ENCODE measurements around the gene TAF10. TPM values are rescaled to one million over a fixed set of nuclear protein-coding genes. Genes with fewer than 3 reads are reported as not detected.
A peak's percentile ranks its signal among the peaks of the same experiment; 100 is the strongest.

TAF10 gene
- polyA plus RNA-seq, 1 of the 3 experiments (the other 2 are of a cell fraction) = 213 TPM

DNA sequence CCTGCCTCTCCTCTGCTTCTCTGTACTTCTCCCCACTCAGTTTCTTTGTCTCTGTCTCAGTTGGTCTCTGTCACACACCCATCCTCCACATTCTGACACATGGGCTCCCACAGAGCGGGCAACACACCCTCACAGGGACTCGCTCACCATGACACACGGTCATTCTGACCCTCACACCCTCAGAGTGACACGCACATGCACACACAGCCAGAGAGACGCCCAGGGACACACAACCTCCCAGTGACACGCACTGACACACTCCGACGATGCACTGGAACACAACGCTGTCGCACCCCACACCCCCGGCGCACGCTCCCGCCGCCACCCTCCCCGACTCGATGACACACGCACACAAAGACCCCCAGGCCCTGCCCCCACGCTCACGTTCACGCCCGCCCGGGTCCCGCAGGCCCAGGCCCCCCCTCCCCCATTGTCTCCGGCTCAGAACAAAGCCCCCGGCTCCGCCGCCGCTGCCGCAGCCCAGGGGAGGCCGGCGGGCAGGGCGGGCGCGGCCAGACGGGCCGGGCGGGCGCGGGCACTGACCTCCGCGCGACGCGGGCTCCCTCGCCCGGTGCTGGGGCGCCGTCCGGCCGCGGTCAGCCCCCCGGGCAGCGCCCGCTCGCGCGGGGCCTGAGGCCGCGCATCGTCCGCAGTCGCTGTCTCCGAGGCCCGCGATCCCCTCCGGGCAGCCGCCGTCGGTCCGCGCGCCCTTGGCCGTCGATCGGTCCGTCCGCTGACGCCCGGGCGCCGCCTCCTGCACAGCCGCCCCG lies 43.2 kb upstream of the TAF10 start:
- 0 out of 2 replicates have a peak overlapping the region, but pooled peaks have one; percentile 41 for H2AFZ ChIP-seq (ENCODE audit: low read depth)
- ChIA-PET POLR2A (interaction anchor here (1.0 kb wide), 1 partner anchor 8 kb away, joined by 11 read pairs; no protein-coding TSS in a partner anchor), CTCF (interaction anchor here (1.0 to 3.2 kb wide), 2 partner anchors 8 to 124 kb away, joined by 6 to 10 read pairs; no protein-coding TSS in a partner anchor)
- peak overlapping the region; percentile 58 to 62 for H3K4me3 ChIP-seq (ENCODE audit: low read depth in 2 of 2, low read length in 1 of 2)
- peaks cover 4% of the 10 kb centered on the region for H3F3A ChIP-seq (replicated peaks; ENCODE audit: insufficient read depth)
- TF ChIP-seq NRF1 (IDR thresholded peaks at IDR 0.05; ENCODE audit: low read depth, low read length) (no peak), FOSL2 (IDR thresholded peaks at IDR 0.05; ENCODE audit: borderline replicate concordance, low read depth) (no peak), ELF1 (IDR thresholded peaks at IDR 0.05) (no peak), MXI1 (IDR thresholded peaks at IDR 0.05; ENCODE audit: low read depth, low read length) (peak; percentile 85)
- TF ChIP-seq, protein P1, sequence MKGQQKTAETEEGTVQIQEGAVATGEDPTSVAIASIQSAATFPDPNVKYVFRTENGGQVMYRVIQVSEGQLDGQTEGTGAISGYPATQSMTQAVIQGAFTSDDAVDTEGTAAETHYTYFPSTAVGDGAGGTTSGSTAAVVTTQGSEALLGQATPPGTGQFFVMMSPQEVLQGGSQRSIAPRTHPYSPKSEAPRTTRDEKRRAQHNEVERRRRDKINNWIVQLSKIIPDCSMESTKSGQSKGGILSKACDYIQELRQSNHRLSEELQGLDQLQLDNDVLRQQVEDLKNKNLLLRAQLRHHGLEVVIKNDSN (IDR thresholded peaks at IDR 0.05; ENCODE audit: borderline replicate concordance, low read depth) = no peak
- TF ChIP-seq, protein P2, sequence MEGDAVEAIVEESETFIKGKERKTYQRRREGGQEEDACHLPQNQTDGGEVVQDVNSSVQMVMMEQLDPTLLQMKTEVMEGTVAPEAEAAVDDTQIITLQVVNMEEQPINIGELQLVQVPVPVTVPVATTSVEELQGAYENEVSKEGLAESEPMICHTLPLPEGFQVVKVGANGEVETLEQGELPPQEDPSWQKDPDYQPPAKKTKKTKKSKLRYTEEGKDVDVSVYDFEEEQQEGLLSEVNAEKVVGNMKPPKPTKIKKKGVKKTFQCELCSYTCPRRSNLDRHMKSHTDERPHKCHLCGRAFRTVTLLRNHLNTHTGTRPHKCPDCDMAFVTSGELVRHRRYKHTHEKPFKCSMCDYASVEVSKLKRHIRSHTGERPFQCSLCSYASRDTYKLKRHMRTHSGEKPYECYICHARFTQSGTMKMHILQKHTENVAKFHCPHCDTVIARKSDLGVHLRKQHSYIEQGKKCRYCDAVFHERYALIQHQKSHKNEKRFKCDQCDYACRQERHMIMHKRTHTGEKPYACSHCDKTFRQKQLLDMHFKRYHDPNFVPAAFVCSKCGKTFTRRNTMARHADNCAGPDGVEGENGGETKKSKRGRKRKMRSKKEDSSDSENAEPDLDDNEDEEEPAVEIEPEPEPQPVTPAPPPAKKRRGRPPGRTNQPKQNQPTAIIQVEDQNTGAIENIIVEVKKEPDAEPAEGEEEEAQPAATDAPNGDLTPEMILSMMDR (IDR thresholded peaks at IDR 0.05) = no peak
- no peaks in the 10 kb centered on the region for H3K79me2 ChIP-seq (ENCODE audit: insufficient read depth)
- peak overlapping the region; percentile 25; the same call in 1 of the 2 replicates for H3K9ac ChIP-seq
- H3K36me3 ChIP-seq (replicated peaks in 1 of 2; ENCODE audit: control insufficient read depth in 1 of 2, insufficient read depth in 2 of 2, low read length in 1 of 2) = no peaks in the 10 kb centered on the region
- peak overlapping the region; percentile 74; the same call in 1 of the 2 replicates for H3K4me2 ChIP-seq
- no peaks in the 10 kb centered on the region for H3K9me3 ChIP-seq
- WGBS (ENCODE audit: low lambda C conversion rate) = 21% methylated on average over 25 of the region's 84 CpGs
- no peaks in the 10 kb centered on the region for H4K20me1 ChIP-seq (ENCODE audit: insufficient read depth)
- peak; percentile 78 for DNase-seq
- peaks cover 0 to 25% of the 10 kb centered on the region in 2 experiments; a peak in 1 of 4 replicates for H3K4me1 ChIP-seq (ENCODE audit: control insufficient read depth in 1 of 2, insufficient read depth in 2 of 2, low read depth in 1 of 2, low read length in 1 of 2)
- peak overlapping the region in 1 of 2 experiments; percentile 71; a peak in 1 of 4 replicates for H3K27ac ChIP-seq (ENCODE audit: low read depth in 2 of 2, low read length in 1 of 2)
- H3K27me3 ChIP-seq (ENCODE audit: insufficient read depth) = no peaks in the 10 kb centered on the region
- H3K9me2 ChIP-seq = no peaks in the 10 kb centered on the region

DNA sequence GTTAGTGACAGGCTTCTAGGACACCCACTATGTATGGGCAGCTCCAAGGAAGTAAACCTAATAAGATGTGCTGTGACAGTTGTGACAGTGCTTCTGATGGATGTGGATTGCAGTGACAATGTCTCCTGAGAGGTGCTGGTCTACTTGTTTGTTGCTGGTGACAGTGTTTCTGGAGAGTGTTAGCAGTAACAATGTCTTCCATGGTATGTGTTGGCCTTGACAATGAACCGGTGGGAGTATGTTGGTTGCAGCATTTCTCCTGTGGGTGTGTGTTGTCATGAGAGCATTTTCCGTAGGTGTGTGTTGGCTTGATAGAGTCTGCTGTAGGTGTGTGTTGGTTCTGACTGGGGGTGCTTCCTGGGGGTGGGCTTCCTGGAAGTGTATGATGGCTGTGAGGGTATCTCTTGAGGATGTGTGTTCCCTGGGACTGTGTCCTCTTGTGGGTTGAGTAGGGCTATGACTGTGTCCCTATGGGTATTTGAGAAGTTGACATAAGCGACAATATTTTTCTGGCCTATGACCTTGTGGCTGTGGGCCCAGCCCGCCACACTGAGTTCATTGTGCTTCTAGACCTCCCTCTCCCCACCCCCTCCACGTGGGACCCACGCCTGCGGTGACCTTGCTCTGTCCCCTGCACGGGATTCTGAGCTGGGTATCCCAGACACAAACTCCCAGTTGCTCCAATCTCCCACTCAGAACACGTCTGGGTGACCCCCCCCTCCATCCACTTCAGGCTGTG lies 42.4 kb upstream of the TAF10 start:
- Histone ChIP-seq H3K36me3 (replicated peaks in 1 of 2; ENCODE audit: control insufficient read depth in 1 of 2, insufficient read depth in 2 of 2, low read length in 1 of 2) (no peaks in the 10 kb centered on the region), H3K4me1 (ENCODE audit: control insufficient read depth in 1 of 2, insufficient read depth in 2 of 2, low read depth in 1 of 2, low read length in 1 of 2) (peaks cover 0 to 27% of the 10 kb centered on the region in 2 experiments; a peak in 1 of 4 replicates), H3K9me2 (no peaks in the 10 kb centered on the region), H3K27me3 (ENCODE audit: insufficient read depth) (no peaks in the 10 kb centered on the region), H3K4me3 (ENCODE audit: low read depth in 2 of 2, low read length in 1 of 2) (peak overlapping the region; percentile 58 to 62), H3K9me3 (no peaks in the 10 kb centered on the region), H3K27ac (ENCODE audit: low read depth in 2 of 2, low read length in 1 of 2) (no peak overlapping the region), H3F3A (replicated peaks; ENCODE audit: insufficient read depth) (peaks cover 4% of the 10 kb centered on the region), H3K4me2 (peak overlapping the region; percentile 74; the same call in 1 of the 2 replicates), H2AFZ (ENCODE audit: low read depth) (no peak overlapping the region), H4K20me1 (ENCODE audit: insufficient read depth) (no peaks in the 10 kb centered on the region), H3K79me2 (ENCODE audit: insufficient read depth) (no peaks in the 10 kb centered on the region), H3K9ac (no peak overlapping the region)
- no peak for TF ChIP-seq RAD21 (IDR thresholded peaks at IDR 0.05; ENCODE audit: low read length)
- TF ChIP-seq RXRA (IDR thresholded peaks at IDR 0.05; ENCODE audit: borderline replicate concordance, low read depth) = no peak
- TF ChIP-seq CHD2 (IDR thresholded peaks at IDR 0.05; ENCODE audit: low read length, partially characterized antibody) = no peak
- TF ChIP-seq GABPA (IDR thresholded peaks at IDR 0.05; ENCODE audit: low read depth) = no peak
- no peak for TF ChIP-seq EZH2phosphoT487 (IDR thresholded peaks at IDR 0.05; ENCODE audit: borderline replicate concordance, low read depth)
- no peak for TF ChIP-seq FOXM1 (IDR thresholded peaks at IDR 0.05; ENCODE audit: low read depth)
- no peak for TF ChIP-seq ELF1 (IDR thresholded peaks at IDR 0.05)
- TF ChIP-seq, protein P3, sequence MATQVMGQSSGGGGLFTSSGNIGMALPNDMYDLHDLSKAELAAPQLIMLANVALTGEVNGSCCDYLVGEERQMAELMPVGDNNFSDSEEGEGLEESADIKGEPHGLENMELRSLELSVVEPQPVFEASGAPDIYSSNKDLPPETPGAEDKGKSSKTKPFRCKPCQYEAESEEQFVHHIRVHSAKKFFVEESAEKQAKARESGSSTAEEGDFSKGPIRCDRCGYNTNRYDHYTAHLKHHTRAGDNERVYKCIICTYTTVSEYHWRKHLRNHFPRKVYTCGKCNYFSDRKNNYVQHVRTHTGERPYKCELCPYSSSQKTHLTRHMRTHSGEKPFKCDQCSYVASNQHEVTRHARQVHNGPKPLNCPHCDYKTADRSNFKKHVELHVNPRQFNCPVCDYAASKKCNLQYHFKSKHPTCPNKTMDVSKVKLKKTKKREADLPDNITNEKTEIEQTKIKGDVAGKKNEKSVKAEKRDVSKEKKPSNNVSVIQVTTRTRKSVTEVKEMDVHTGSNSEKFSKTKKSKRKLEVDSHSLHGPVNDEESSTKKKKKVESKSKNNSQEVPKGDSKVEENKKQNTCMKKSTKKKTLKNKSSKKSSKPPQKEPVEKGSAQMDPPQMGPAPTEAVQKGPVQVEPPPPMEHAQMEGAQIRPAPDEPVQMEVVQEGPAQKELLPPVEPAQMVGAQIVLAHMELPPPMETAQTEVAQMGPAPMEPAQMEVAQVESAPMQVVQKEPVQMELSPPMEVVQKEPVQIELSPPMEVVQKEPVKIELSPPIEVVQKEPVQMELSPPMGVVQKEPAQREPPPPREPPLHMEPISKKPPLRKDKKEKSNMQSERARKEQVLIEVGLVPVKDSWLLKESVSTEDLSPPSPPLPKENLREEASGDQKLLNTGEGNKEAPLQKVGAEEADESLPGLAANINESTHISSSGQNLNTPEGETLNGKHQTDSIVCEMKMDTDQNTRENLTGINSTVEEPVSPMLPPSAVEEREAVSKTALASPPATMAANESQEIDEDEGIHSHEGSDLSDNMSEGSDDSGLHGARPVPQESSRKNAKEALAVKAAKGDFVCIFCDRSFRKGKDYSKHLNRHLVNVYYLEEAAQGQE (IDR thresholded peaks at IDR 0.05; ENCODE audit: low read depth, low read length) = no peak
- WGBS (ENCODE audit: low lambda C conversion rate) = 62% methylated on average over 9 of the region's 9 CpGs
- peak; percentile 52 for DNase-seq
- POLR2A ChIA-PET = no interaction called here
- CTCF ChIA-PET = interaction anchor here (1.9 kb wide), 1 partner anchor 42 kb away, joined by 5 read pairs; no protein-coding TSS in a partner anchor

All from SK-N-SH (cell line).